ENCODE data around the gene MACC1. TPM values are rescaled to one million over a fixed set of nuclear protein-coding genes. Genes with fewer than 3 reads are reported as not detected.

MACC1 gene
- total RNA-seq, 1 donor = 0.36 TPM

DNA sequence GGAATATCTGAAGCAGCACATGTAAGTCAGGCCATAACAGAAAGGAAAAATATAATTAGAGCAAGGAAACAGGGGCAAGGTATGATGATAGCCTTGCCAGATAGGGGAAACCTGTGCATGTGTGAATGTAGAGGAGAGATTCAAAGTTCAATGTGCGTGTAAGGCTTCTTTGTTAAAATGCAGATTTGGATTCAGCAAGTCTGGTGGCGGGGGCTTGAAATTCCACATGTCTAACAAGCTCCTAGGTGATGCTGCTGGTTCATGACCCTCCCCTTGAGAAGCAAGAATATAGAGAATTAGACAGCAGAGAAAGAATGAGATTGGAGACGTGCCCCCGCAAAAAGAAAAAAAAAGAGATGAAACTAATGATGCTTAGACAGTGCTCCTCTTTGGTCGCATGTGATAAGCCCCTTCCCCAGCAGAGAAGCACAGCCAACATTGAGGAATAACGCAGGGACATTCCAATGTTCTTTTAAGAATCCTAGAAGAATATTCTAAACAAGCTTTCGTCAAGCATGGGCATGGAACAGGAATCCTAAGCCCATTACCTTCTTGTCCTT is 21.1 kb upstream of the MACC1 start:
- H4K20me1 ChIP-seq (ENCODE audit: insufficient read depth, low read length) = no peaks in the 10 kb centered on the region
- no peak for DNase-seq (ENCODE audit: insufficient read length, low spot score, missing footprints)

DNA sequence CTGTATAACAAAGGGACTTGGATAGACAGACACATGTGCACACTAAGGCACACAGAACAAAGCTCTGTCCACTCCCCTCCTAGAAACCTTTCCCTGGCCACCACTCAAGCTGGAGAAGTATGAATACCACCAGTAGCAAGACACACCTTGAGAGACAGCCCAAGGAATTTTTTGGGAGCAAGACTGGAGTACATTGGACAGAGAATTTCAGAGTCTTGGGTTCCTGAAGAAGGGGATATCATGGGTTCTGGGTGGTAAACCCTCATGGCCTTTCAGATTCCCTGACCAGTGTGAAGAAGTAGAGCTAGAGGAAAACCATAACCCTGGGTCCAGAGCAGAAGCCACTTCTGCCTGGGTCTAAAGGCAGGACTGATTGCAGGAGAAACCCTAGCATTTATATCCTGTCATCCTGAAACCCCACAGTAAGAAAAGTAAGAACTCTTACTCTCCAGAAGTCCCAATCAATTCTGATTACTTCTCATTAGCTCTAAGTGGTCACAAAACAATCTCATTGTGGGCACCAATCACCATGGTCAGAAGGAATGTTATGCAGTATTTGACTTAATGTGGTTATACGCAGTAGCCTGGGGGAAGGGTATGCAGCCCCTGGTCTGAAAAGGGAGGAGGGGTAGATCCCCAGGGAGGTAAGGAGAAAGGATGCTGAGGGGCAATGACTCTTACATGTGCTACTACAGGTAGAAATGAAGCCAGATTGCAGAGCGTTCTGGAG is 20.4 kb upstream of the MACC1 start:
- H3K79me2 ChIP-seq (ENCODE audit: insufficient read depth, low read length) = no peaks in the 10 kb centered on the region
- DNase-seq (ENCODE audit: insufficient read length, low spot score, missing footprints) = no peak
- TF ChIP-seq, protein P1, sequence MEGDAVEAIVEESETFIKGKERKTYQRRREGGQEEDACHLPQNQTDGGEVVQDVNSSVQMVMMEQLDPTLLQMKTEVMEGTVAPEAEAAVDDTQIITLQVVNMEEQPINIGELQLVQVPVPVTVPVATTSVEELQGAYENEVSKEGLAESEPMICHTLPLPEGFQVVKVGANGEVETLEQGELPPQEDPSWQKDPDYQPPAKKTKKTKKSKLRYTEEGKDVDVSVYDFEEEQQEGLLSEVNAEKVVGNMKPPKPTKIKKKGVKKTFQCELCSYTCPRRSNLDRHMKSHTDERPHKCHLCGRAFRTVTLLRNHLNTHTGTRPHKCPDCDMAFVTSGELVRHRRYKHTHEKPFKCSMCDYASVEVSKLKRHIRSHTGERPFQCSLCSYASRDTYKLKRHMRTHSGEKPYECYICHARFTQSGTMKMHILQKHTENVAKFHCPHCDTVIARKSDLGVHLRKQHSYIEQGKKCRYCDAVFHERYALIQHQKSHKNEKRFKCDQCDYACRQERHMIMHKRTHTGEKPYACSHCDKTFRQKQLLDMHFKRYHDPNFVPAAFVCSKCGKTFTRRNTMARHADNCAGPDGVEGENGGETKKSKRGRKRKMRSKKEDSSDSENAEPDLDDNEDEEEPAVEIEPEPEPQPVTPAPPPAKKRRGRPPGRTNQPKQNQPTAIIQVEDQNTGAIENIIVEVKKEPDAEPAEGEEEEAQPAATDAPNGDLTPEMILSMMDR (IDR thresholded peaks at IDR 0.05; ENCODE audit: extremely low read depth, low read depth, low read length) = no peak
- no peaks in the 10 kb centered on the region for H3K27me3 ChIP-seq (ENCODE audit: insufficient read depth, low read length)
- no peak overlapping the region for H3K27ac ChIP-seq (ENCODE audit: low read depth, low read length)
- no peak overlapping the region for H3K4me2 ChIP-seq (ENCODE audit: insufficient read depth, low read length)
- H3K36me3 ChIP-seq (ENCODE audit: insufficient read depth, low read length) = no peaks in the 10 kb centered on the region
- no peak overlapping the region for H3K4me3 ChIP-seq (ENCODE audit: insufficient read depth, low read length)
- H3K9me3 ChIP-seq (ENCODE audit: low read depth, low read length) = no peaks in the 10 kb centered on the region
- peaks cover 21% of the 10 kb centered on the region for H3K4me1 ChIP-seq (ENCODE audit: insufficient read depth, low read length)
- H2AFZ ChIP-seq (ENCODE audit: low read length) = no peak overlapping the region
- H4K20me1 ChIP-seq (ENCODE audit: insufficient read depth, low read length) = no peaks in the 10 kb centered on the region

More for the DNA sequence above, 21.1 kb upstream of the MACC1 start:
- Histone ChIP-seq H3K4me2 (ENCODE audit: insufficient read depth, low read length) (no peak overlapping the region), H2AFZ (ENCODE audit: low read length) (no peak overlapping the region), H3K9me3 (ENCODE audit: low read depth, low read length) (no peaks in the 10 kb centered on the region), H3K4me3 (ENCODE audit: insufficient read depth, low read length) (no peak overlapping the region), H3K4me1 (ENCODE audit: insufficient read depth, low read length) (peaks cover 21% of the 10 kb centered on the region), H3K27me3 (ENCODE audit: insufficient read depth, low read length) (no peaks in the 10 kb centered on the region), H3K36me3 (ENCODE audit: insufficient read depth, low read length) (no peaks in the 10 kb centered on the region), H3K27ac (ENCODE audit: low read depth, low read length) (no peak overlapping the region), H3K79me2 (ENCODE audit: insufficient read depth, low read length) (no peaks in the 10 kb centered on the region)
- TF ChIP-seq, protein P1 (IDR thresholded peaks at IDR 0.05; ENCODE audit: extremely low read depth, low read depth, low read length) = no peak

DNA sequence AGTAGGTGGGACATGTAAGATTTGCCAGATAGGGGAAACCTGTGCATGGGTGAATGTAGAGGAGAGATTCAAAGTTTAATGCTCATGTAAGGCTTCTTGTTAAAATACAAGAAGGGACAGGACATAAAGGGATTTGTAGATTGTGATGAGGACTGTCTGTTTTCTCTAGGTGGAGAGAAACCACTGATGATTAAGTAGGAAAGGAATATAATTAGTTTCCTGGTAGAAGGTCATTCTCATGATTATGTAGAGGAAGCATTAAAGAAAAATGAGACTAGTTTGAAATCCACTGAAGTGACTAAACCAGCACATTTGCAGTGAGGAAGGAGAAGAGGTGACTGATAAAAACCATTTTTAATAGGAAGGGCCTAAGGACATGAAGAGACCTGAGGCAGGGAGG is 19.6 kb upstream of the MACC1 start:
- no peak overlapping the region for H3K4me3 ChIP-seq (ENCODE audit: insufficient read depth, low read length)
- H3K4me2 ChIP-seq (ENCODE audit: insufficient read depth, low read length) = no peak overlapping the region
- TF ChIP-seq, protein P1 (IDR thresholded peaks at IDR 0.05; ENCODE audit: extremely low read depth, low read depth, low read length) = no peak
- no peaks in the 10 kb centered on the region for H4K20me1 ChIP-seq (ENCODE audit: insufficient read depth, low read length)
- H3K4me1 ChIP-seq (ENCODE audit: insufficient read depth, low read length) = peaks cover 16% of the 10 kb centered on the region
- H3K79me2 ChIP-seq (ENCODE audit: insufficient read depth, low read length) = no peaks in the 10 kb centered on the region
- H2AFZ ChIP-seq (ENCODE audit: low read length) = no peak overlapping the region
- H3K27me3 ChIP-seq (ENCODE audit: insufficient read depth, low read length) = no peaks in the 10 kb centered on the region
- no peaks in the 10 kb centered on the region for H3K36me3 ChIP-seq (ENCODE audit: insufficient read depth, low read length)
- H3K27ac ChIP-seq (ENCODE audit: low read depth, low read length) = no peak overlapping the region
- no peaks in the 10 kb centered on the region for H3K9me3 ChIP-seq (ENCODE audit: low read depth, low read length)
- DNase-seq (ENCODE audit: insufficient read length, low spot score, missing footprints) = no peak

DNA sequence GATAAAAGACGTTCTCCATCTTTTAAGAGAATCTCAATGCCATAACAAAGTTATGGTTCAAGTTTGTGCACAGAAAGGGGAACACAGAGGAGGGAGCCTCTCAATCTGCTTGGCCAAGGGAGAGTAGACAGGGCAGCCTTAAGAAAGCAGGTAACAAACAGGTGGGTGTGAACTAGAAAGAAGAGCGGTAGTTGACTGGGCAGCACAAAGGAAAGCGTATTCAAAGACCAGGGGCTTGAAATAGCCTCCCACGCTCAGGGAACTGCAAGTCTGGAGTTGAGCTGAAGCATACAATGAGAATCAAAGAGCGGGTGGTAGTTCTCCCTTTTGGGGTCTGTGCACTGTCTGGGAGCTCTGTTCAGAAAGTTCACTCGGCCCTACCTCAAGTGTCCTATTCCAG is 18.9 kb upstream of the MACC1 start:
- H3K9me3 ChIP-seq (ENCODE audit: low read depth, low read length) = no peaks in the 10 kb centered on the region
- no peak overlapping the region for H2AFZ ChIP-seq (ENCODE audit: low read length)
- peaks cover 10% of the 10 kb centered on the region for H3K4me1 ChIP-seq (ENCODE audit: insufficient read depth, low read length)
- no peaks in the 10 kb centered on the region for H4K20me1 ChIP-seq (ENCODE audit: insufficient read depth, low read length)
- H3K4me2 ChIP-seq (ENCODE audit: insufficient read depth, low read length) = no peak overlapping the region
- no peaks in the 10 kb centered on the region for H3K27me3 ChIP-seq (ENCODE audit: insufficient read depth, low read length)
- H3K4me3 ChIP-seq (ENCODE audit: insufficient read depth, low read length) = no peak overlapping the region
- DNase-seq (ENCODE audit: insufficient read length, low spot score, missing footprints) = no peak
- no peaks in the 10 kb centered on the region for H3K36me3 ChIP-seq (ENCODE audit: insufficient read depth, low read length)
- no peaks in the 10 kb centered on the region for H3K79me2 ChIP-seq (ENCODE audit: insufficient read depth, low read length)
- no peak overlapping the region for H3K27ac ChIP-seq (ENCODE audit: low read depth, low read length)
- TF ChIP-seq, protein P1 (IDR thresholded peaks at IDR 0.05; ENCODE audit: extremely low read depth, low read depth, low read length) = no peak
